ENCODE results near the gene PHAF1. TPM values are rescaled to one million over a fixed set of nuclear protein-coding genes. Genes with fewer than 3 reads are reported as not detected.

The PHAF1 gene
- total RNA-seq, 4 donors from 2014 or later: 44.0 to 60.9 (median 53.1) TPM

DNA sequence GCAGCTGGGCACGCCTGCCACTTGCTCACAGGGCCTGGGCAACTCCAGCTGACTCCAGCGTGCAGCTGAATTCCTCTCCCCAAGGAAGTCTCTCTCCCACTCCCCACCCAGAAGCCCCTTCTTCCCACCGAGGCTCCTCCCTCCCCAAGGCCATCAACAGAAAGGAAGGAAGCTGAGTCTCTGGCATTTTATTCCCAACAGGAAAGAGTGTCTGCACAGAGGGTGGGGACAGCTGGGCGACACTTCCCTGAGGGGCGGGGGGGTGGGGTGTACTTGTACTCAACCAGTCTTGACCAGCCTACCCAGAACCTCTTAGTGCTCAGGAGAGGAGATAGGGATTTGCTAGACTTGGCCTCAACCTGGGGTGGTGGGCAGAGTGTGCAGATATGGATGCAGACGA, 80.3 kb downstream of the PHAF1 start, which contains the start of gene EXOC3L1:
EXOC3L1 (minus strand) TSS at position 96 of the 400 bp plus-strand sequence. CDS start 460 bp downstream, outside the sequence.
- H3K4me1 ChIP-seq: peaks cover 37% of the 10 kb centered on the region
- WGBS: 44% methylated on average over 5 of the region's 6 CpGs
- peaks cover 13% of the 10 kb centered on the region for H3K36me3 ChIP-seq
- H3K27ac ChIP-seq: no peak within 1 kb of the TSS
- no peak within 1 kb of the TSS for H3K4me3 ChIP-seq
- TF ChIP-seq, protein P1, sequence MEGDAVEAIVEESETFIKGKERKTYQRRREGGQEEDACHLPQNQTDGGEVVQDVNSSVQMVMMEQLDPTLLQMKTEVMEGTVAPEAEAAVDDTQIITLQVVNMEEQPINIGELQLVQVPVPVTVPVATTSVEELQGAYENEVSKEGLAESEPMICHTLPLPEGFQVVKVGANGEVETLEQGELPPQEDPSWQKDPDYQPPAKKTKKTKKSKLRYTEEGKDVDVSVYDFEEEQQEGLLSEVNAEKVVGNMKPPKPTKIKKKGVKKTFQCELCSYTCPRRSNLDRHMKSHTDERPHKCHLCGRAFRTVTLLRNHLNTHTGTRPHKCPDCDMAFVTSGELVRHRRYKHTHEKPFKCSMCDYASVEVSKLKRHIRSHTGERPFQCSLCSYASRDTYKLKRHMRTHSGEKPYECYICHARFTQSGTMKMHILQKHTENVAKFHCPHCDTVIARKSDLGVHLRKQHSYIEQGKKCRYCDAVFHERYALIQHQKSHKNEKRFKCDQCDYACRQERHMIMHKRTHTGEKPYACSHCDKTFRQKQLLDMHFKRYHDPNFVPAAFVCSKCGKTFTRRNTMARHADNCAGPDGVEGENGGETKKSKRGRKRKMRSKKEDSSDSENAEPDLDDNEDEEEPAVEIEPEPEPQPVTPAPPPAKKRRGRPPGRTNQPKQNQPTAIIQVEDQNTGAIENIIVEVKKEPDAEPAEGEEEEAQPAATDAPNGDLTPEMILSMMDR (IDR thresholded peaks at IDR 0.05): no peak
- TF ChIP-seq POLR2AphosphoS5 (IDR thresholded peaks at IDR 0.05) (no peak), POLR2A (IDR thresholded peaks at IDR 0.05) (no peak), EP300 (IDR thresholded peaks at IDR 0.05) (no peak)
- no peaks in the 10 kb centered on the region for H3K9me3 ChIP-seq
- no peak for DNase-seq (ENCODE audit: low spot score in 2 of 2)
- no peaks in the 10 kb centered on the region for H3K27me3 ChIP-seq

DNA sequence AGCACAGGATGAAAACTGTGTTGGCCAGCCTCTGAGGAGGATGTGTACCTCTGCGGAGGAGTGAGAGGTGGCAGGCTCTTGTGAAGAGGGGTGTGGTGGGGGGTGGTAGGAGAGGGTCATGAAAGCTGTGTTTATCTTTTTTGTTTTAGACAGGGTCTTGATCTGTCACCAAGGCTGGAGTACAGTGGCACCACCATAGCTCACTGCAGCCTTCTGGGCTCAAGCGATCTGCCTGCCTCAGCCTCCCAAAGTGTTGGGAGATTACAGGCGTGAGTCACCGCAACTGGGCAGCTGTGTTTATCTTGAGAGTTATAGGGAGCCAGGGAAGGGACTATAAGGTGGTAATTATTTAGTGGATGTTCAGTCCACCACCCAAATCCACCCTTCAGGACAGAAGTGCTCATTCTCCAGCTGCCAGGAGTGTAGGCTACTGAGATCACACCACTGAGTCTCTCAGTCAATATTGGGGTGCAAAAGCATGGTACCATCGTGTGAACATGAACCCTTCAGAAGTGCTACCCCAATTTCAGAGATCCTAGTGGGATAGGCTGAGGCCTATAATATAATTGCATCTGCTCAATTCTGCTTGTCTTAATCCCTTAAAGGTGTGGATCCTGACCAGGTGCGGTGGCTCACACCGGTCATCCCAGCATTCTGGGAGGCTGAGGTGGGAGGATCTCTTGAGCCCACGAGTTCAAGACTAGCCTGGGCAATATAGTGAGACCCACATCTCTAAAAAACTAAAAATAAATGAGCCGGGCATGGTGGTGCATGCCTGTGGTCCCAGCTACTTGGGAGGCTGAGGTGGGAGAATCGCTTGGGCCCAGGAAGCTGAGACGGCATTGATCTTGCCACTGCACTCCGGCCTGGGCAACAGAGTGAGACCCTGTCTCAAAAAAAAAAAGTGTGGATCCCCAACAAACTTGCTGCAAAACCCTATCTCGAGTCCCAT, 81.0 kb downstream of the PHAF1 start:
- TF ChIP-seq, protein P1 (IDR thresholded peaks at IDR 0.05): no peak
- TF ChIP-seq POLR2A (IDR thresholded peaks at IDR 0.05) (no peak), POLR2AphosphoS5 (IDR thresholded peaks at IDR 0.05) (no peak), EP300 (IDR thresholded peaks at IDR 0.05) (no peak)
- no peak overlapping the region for H3K27ac ChIP-seq
- no peak overlapping the region for H3K4me3 ChIP-seq
- H3K36me3 ChIP-seq: peaks cover 19% of the 10 kb centered on the region
- no peaks in the 10 kb centered on the region for H3K27me3 ChIP-seq
- WGBS: 78% methylated on average over 13 of the region's 13 CpGs
- peaks cover 30% of the 10 kb centered on the region for H3K4me1 ChIP-seq
- no peaks in the 10 kb centered on the region for H3K9me3 ChIP-seq
- no peak for DNase-seq (ENCODE audit: low spot score in 2 of 2)

DNA sequence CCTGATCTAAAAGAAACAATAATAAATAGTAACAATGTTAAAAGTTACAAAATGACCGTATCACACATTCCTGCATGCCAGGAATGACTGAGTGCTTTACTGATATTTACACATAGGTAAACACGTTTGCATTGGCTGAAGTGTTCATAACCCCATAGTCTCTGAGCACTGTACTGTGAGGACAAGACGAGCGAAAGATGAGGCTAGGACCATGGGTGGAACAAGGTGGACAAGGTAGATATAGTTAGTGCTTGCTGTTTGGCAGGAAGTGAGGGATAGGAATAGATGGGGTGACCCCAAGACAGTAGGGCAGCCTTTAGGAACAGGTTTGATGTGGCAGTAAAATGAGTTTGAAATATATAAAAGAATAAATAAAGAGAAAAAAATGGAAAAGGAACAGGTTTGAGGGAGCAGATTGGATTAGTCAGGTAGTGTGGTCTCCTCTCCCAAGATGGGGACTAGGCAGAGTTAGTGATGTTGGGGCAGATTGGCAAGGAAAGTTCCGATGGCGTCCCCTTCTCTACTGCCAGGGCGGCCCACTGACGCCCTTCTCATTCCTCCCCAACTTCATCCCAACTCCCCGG, 81.8 kb downstream of the PHAF1 start:
- Histone ChIP-seq H3K27me3 (no peaks in the 10 kb centered on the region), H3K4me1 (peaks cover 29% of the 10 kb centered on the region), H3K9me3 (no peaks in the 10 kb centered on the region), H3K4me3 (peak overlapping the region; percentile 83), H3K36me3 (peaks cover 27% of the 10 kb centered on the region), H3K27ac (no peak overlapping the region)
- no peak for DNase-seq (ENCODE audit: low spot score in 2 of 2)
- WGBS: 26% methylated on average over 9 of the region's 9 CpGs
- TF ChIP-seq POLR2A (IDR thresholded peaks at IDR 0.05): no peak
- TF ChIP-seq, protein P1 (IDR thresholded peaks at IDR 0.05): no peak
- no peak for TF ChIP-seq POLR2AphosphoS5 (IDR thresholded peaks at IDR 0.05)
- no peak for TF ChIP-seq EP300 (IDR thresholded peaks at IDR 0.05)

DNA sequence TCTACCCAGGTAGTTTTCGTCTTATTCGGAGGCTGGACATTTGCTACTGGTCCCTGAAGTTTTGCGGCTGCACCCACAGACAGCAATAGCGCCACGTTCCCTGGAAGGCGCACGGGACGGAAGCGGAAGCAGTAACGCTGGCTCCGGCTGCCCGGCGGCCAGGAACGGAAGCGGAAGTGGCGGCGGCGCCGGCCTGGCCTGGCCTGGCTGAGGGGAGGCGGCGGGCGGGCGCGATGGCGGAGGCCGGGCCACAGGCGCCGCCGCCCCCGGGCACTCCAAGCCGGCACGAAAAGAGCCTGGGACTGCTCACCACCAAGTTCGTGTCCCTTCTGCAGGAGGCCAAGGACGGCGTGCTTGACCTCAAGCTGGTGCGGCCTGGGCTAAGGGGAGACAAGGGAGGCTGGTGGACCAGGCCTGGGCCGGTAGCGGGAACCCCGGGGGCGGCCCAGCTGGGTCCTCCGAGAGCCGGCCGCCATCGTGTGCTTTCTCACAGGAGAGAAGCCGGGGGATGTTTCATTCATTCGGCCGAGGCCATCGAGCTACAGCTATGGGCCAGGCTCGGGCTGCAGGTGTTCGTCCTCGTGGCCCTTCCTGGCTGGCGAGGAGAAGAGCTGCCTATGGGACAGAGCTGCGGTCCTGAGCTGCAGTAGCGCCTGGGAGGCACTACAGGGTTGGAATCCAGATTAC, 82.4 kb downstream of the PHAF1 start, which contains the start of gene E2F4:
E2F4 (plus strand) TSS at position 161 of the 687 bp plus-strand sequence; CDS start at position 234, 73 bp downstream.
- WGBS: 0% methylated on average over 11 of the region's 54 CpGs
- Histone ChIP-seq H3K27me3 (no peaks in the 10 kb centered on the region), H3K9me3 (no peaks in the 10 kb centered on the region), H3K4me1 (peaks cover 29% of the 10 kb centered on the region), H3K36me3 (peaks cover 34% of the 10 kb centered on the region), H3K4me3 (peak within 1 kb of the TSS; percentile 83), H3K27ac (peak within 1 kb of the TSS; percentile 55)
- peak; percentile 93 to 95 for DNase-seq (ENCODE audit: low spot score in 2 of 2)
- peak in 1 of 2 donors; percentile 72 for TF ChIP-seq POLR2A (IDR thresholded peaks at IDR 0.05)
- peak in 2 of 3 donors; percentile 56 to 75 for TF ChIP-seq POLR2AphosphoS5 (IDR thresholded peaks at IDR 0.05)
- no peak for TF ChIP-seq EP300 (IDR thresholded peaks at IDR 0.05)

DNA sequence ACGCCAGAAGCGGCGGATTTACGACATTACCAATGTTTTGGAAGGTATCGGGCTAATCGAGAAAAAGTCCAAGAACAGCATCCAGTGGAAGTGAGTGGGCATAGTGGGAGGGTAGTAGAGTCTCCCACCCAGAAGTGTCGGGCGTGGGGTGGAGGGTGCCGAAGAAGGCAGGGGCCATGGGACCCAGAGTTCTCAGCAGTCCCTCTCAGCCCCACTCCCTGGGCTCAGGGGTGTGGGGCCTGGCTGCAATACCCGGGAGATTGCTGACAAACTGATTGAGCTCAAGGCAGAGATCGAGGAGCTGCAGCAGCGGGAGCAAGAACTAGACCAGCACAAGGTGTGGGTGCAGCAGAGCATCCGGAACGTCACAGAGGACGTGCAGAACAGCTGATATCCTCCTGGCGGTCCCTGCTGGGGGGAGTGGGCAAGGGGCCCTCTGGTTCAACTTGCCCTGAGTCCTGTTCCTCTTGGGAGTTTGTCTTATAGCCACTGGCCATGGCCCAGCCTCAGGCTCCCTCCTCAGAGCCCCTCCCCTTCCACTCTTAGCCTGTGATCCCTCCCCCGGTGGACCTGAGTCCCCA, 83.1 kb downstream of the PHAF1 start:
- Histone ChIP-seq H3K4me1 (peaks cover 36% of the 10 kb centered on the region), H3K4me3 (peak overlapping the region; percentile 83), H3K36me3 (peaks cover 41% of the 10 kb centered on the region), H3K27me3 (no peaks in the 10 kb centered on the region), H3K27ac (peak overlapping the region; percentile 55), H3K9me3 (no peaks in the 10 kb centered on the region)
- TF ChIP-seq, protein P1 (IDR thresholded peaks at IDR 0.05): no peak
- TF ChIP-seq POLR2A (IDR thresholded peaks at IDR 0.05) (no peak), POLR2AphosphoS5 (IDR thresholded peaks at IDR 0.05) (no peak), EP300 (IDR thresholded peaks at IDR 0.05) (no peak)
- no peak for DNase-seq (ENCODE audit: low spot score in 2 of 2)
- WGBS: 25% methylated on average over 17 of the region's 17 CpGs
